Endothelial cell (in vitro differentiated cells): ENCODE measurements around the gene TPI1. TPM values are rescaled to one million over a fixed set of nuclear protein-coding genes. Genes with fewer than 3 reads are reported as not detected.

Experiments used
- DNase-seq: peaks from one replicate; pipeline ENCODE4 v3.0.0; 2021; ENCODE audit warnings: low spot score
- H3K27ac Mint-ChIP-seq: one replicate; pipeline ENCODE4 v1.8.0; 2021; ENCODE audit warnings: mixed read lengths, inconsistent platforms; ENCODE audit not compliant: unreplicated experiment
- H3K27me3 Mint-ChIP-seq: one replicate; pipeline ENCODE4 v1.8.0; 2021; ENCODE audit warnings: mild to moderate bottlenecking, moderate library complexity, mixed read lengths, inconsistent platforms; ENCODE audit not compliant: unreplicated experiment
- H3K36me3 Mint-ChIP-seq: one replicate; pipeline ENCODE4 v1.8.0; 2021; ENCODE audit warnings: mild to moderate bottlenecking, low read depth, mixed read lengths, inconsistent platforms; ENCODE audit not compliant: unreplicated experiment
- H3K4me1 Mint-ChIP-seq: one replicate; pipeline ENCODE4 v1.8.0; 2021; ENCODE audit warnings: mild to moderate bottlenecking, mixed read lengths, inconsistent platforms; ENCODE audit not compliant: unreplicated experiment
- H3K4me3 Mint-ChIP-seq: one replicate; pipeline ENCODE4 v1.8.0; 2021; ENCODE audit warnings: mild to moderate bottlenecking, mixed read lengths, inconsistent platforms; ENCODE audit not compliant: unreplicated experiment
- H3K9me3 Mint-ChIP-seq: one replicate; pipeline ENCODE4 v1.8.0; 2021; ENCODE audit warnings: mixed read lengths, inconsistent platforms; ENCODE audit not compliant: unreplicated experiment
- CTCF ChIP-seq: fragments of 200-600 bp; sonication (generic); IDR thresholded peaks from one replicate; pipeline ENCODE4 v1.5.0; 2021; ENCODE audit warnings: antibody characterized with exemption; ENCODE audit not compliant: unreplicated experiment
- total RNA-seq: library from RNA; stranded (reverse); fragmentation: NEBNext Ultra II Directional; extraction: Animal tissue kit (Norgen Biotek cat#: 25700); gene quantifications from one replicate; pipeline ENCODE4 v1.2.1, GENCODE V29; 2021; ENCODE audit not compliant: unreplicated experiment

The TPI1 gene
- total RNA-seq, 1 donor from 2014 or later: 356 TPM

GRCh38 chr12:6831450-6831995, 35.8 kb upstream of the TPI1 start:
- TF ChIP-seq CTCF: no peak
- Mint-ChIP-seq H3K4me3 (peak overlapping the region; percentile 29), H3K9me3 (no peaks in the 10 kb centered on the region), H3K27ac (no peak overlapping the region), H3K36me3 (peaks cover 27% of the 10 kb centered on the region), H3K4me1 (peaks cover 18% of the 10 kb centered on the region), H3K27me3 (peaks cover 20% of the 10 kb centered on the region)
- DNase-seq: no peak

GRCh38 chr12:6832125-6832524, 35.2 kb upstream of the TPI1 start:
- Mint-ChIP-seq H3K4me1 (peaks cover 17% of the 10 kb centered on the region), H3K27me3 (peaks cover 20% of the 10 kb centered on the region), H3K4me3 (peak overlapping the region; percentile 69), H3K27ac (no peak overlapping the region), H3K9me3 (no peaks in the 10 kb centered on the region), H3K36me3 (peaks cover 27% of the 10 kb centered on the region)
- DNase-seq: no peak
- TF ChIP-seq CTCF: no peak

GRCh38 chr12:6833189-6833890, 34.0 kb upstream of the TPI1 start:
- Mint-ChIP-seq H3K27ac (no peak overlapping the region), H3K36me3 (peaks cover 29% of the 10 kb centered on the region), H3K4me1 (peaks cover 9% of the 10 kb centered on the region), H3K4me3 (no peak overlapping the region), H3K27me3 (peaks cover 15% of the 10 kb centered on the region), H3K9me3 (no peaks in the 10 kb centered on the region)
- DNase-seq: no peak
- TF ChIP-seq CTCF: no peak

GRCh38 chr12:6834254-6834653, 33.1 kb upstream of the TPI1 start:
- Mint-ChIP-seq H3K27me3 (peaks cover 14% of the 10 kb centered on the region), H3K4me3 (peak overlapping the region; percentile 52), H3K36me3 (peaks cover 32% of the 10 kb centered on the region), H3K4me1 (peaks cover 6% of the 10 kb centered on the region), H3K27ac (no peak overlapping the region), H3K9me3 (no peaks in the 10 kb centered on the region)
- DNase-seq: no peak
- no peak for TF ChIP-seq CTCF

- H3K27ac Mint-ChIP-seq: no peak overlapping the region
- no peaks in the 10 kb centered on the region for H3K9me3 Mint-ChIP-seq
- H3K27me3 Mint-ChIP-seq: peaks cover 12% of the 10 kb centered on the region
- DNase-seq: no peak
- no peak overlapping the region for H3K4me3 Mint-ChIP-seq
- H3K4me1 Mint-ChIP-seq: peaks cover 4% of the 10 kb centered on the region
- H3K36me3 Mint-ChIP-seq: peaks cover 32% of the 10 kb centered on the region
- no peak for TF ChIP-seq CTCF
Observed at GRCh38 chr12:6834873-6835272, 32.5 kb upstream of the TPI1 start.
